ENCODE data around the gene PPP1R17.

DNA sequence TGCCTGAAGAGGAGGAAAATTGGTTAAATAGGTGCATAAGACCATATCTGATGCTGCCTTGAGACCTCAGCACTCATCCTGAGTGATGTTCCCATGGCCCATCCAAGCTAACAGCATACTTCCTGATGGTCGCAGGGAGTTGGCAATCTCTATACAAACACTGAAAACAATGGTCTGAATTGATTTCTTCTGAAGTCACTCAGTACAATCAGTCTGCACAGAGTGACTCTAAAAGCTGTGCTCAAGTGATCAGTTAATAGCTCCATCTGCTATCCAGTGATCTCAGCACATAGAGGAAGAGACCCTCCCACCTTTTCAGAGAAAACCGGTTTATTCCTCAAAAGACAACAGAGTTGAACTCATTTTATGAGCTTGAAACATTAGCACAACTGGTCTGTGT, 3.9 kb downstream of the PPP1R17 start:
- TF ChIP-seq, protein P1, sequence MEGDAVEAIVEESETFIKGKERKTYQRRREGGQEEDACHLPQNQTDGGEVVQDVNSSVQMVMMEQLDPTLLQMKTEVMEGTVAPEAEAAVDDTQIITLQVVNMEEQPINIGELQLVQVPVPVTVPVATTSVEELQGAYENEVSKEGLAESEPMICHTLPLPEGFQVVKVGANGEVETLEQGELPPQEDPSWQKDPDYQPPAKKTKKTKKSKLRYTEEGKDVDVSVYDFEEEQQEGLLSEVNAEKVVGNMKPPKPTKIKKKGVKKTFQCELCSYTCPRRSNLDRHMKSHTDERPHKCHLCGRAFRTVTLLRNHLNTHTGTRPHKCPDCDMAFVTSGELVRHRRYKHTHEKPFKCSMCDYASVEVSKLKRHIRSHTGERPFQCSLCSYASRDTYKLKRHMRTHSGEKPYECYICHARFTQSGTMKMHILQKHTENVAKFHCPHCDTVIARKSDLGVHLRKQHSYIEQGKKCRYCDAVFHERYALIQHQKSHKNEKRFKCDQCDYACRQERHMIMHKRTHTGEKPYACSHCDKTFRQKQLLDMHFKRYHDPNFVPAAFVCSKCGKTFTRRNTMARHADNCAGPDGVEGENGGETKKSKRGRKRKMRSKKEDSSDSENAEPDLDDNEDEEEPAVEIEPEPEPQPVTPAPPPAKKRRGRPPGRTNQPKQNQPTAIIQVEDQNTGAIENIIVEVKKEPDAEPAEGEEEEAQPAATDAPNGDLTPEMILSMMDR (conservative IDR thresholded peaks at IDR 0.05; ENCODE audit: low read length) = no peak
- no peak for TF ChIP-seq EZH2phosphoT487 (IDR thresholded peaks at IDR 0.05; ENCODE audit: borderline replicate concordance, low read depth, low read length)

All from OCI-LY7 (cell line).